HG02943 (cell line): ENCODE data around the gene FAM47A.

Experiments
- ATAC-seq: cut with Tn5 transposase; IDR thresholded peaks from one replicate; pipeline ENCODE4 v1.9.1; 2021; ENCODE audit warnings: mild to moderate bottlenecking, low read depth, moderate library complexity; ENCODE audit not compliant: unreplicated experiment

FAM47A gene

DNA sequence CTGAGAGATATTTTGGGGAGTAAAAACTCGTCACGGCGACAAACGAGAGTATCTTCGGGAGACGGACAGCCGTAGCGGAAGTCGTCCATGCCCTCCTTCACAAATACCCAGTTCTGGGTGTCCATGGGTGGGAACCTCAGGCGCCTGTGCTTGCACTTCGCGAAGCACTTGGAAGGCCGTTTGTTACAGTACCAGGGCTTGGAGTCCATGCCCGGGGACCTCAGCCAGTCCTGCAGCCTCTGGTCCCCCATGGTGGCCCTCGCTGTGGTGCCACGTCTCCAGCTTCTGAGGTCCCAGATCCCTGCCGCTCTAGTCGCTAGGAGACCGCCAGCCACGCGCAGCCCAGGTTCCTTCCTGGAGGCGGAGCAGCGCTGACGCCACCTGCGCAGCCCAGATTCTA is at the start of gene FAM47A:
Gene FAM47A, minus strand, starts transcription at position 287 of the 400 bp plus-strand sequence. Its CDS starts 36 bp downstream, at position 251.
- ATAC-seq, result no peak

DNA sequence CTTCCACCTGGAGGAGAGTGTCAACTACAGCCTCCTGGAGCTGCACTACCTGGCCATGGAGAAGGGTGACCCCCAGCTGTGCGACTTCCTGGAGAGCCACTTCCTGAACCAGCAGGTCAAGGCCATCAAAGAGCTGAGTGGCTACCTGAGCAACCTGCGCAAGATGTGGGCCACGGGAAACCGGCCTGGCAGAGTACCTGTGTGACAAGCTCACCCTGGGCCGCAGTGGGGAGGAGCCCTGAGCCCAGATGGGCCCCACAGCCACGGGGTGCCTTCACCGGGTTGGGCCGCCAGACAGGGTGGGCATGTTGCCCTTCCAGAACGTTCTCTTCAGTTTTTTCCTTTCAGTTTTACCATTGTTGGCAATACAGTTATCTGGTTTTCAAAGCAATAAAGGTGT is 15.2 kb upstream of the FAM47A start:
- ATAC-seq, result no peak

DNA sequence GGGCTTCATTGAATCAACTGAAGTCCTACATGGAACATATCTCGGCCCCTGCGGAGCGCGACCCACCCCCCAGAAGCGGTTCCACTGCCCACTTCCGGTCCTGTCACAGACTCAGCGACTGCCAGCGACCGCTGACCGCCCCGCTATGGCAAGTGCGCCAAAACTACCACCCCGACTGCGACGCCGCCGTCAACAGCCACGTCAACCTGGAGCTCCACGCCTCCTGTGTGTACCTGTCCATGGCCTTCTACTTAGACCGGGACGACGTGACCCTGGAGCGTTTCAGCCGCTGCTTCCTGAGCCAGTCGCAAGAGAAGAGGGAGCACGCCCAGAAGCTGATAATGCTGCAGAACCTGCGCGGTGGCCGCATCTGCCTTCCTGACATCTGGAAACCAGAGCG is 14.8 kb upstream of the FAM47A start:
- ATAC-seq, result no peak

DNA sequence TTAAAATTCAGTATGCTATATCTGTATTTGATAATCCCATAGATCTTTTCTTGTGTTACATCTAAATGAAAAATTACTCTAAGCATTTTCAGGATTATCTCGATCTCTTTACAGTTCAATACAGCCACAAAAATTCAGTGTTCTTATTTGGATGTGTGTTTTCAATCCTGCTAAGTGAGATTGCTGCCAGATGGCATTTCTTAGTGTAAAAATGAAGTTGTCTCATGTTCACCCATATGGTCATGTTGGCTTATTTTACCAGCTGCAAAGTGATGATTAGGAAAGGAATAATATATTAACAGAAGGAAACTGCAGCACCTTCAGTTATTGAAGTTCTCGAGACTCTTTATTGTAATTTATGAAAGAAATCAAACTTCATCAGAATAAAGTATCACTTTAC is 12.1 kb upstream of the FAM47A start:
- no peak for ATAC-seq

DNA sequence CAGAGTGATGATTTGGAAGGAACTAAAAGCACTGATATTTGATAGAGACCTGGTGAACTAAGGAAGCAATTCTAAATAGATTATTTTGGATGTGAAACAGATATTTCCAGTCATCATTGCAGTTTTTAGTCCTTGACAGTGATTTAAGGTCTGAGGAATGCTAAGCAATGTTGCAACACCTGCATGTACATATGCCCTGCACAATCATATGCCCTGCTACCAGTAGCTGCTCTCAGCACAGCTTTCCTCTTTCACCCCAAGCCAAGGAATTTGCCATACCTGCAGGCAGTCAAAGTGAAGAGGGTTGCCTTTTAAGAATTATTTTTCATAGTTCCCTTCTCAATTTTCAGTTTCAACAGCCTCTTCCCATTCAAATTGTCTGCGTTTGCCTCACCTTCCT is 8.7 kb upstream of the FAM47A start:
- no peak for ATAC-seq

DNA sequence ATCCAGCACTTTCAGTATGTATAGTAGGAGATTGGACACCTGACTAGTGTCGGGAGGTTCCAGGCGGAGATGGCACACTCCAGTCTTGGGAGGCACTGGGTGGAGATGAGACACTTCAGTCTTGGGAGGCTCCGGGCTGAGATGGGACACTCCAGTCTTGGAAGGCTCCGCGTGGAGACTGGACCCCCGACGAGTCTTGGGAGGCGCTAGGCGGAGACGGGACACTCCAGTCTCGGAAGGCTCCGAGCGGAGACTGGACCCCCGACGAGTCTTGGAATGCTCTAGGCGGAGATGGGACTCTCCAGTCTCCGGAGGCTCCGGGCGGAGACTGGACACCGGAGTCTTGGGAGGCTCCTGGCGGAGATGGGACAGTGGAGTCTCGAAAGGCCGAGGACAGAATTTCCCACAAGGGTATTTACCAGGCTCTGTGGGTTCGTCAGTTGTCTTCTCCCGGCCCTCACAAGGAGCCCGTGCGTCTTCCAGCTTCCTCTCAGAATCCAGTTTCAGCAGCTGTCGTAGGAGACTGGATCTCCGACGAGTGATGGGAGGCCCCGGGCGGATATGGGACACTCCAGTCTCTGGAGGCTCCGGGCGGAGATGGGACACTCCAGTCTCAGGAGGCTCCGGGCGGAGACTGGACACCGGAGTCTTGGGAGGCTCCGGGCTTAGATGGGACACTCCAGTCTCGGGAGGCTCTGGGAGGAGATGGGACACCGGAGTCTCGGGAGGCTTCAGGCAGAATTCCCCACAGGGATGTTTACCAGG is 952 bp downstream of the FAM47A start:
- ATAC-seq, result no peak

DNA sequence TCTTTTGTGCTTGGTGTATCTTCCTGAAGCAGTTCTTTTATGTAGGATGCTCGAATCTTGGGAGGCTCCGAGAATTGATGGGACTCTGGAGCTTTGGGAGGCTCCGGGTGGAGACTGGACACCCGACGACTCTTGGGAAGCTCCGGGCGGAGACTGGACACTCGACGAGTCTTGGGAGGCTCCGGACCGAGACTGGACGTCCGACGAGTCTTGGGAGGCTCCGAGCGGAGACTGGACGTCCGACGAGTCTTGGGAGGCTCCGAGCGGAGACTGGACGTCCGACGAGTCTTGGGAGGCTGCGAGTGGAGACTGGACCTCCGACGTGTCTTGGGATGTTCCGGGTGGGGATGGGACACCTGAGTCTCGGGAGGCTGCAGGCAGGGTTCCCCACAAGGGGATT is 1.6 kb downstream of the FAM47A start:
- ATAC-seq, result no peak

DNA sequence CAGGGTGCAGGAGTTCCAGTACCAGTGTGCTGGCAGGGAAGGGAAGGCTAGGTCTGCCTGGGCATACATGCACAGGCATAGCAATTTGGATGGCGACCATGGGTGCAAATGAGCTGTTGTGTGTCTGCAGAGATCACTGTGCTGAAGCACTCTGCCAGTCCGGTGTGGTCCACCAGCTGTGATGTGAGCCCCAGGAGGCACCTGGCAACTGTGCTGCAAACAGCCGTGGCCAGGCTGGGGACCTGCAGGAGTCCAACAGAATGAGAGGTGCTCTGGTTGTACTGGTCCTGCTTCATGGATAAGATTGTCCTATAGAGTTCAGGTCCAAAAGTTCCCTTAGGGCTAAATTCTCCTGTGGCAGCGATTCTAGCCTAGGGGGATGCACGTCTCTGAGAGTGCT is 6.1 kb downstream of the FAM47A start:
- ATAC-seq, result no peak

DNA sequence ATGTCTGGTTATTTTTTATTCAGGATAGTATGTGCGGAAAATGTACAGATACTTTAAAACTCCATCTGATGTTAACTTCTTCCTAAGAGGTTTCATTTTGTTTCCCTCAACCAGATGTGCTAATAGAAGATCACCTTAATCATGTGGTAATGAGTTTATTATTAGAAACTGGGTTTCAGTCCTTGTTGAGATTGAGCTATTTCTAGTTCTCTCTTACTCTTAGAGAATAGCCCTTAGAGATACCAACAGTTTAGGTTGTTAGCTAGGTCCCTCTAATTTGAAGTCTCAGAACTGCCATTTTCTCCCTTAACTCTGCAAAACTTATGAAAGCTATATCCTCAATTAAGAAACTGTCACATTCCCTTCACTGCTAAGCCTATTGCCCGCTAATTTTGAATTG is 13.0 kb downstream of the FAM47A start:
- ATAC-seq, result no peak

DNA sequence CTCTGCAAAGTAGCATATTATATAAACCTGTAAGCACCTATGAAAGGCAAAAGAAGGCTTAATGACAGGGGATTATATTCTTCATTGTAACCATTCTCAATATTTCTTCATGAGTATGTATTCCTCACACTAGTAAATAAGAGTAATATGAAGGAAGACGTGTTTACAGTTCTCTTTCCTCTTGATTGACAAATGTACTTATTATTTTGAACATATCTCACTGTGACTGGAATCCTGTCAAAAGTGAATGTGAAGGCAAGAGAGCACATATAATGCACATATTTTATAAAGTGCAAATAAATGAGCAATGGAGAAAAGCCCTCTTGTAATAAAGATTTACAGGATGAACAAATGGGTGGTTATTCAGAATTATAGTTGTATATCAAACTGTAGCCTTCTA is 19.7 kb downstream of the FAM47A start:
- no peak for ATAC-seq
